Natural killer cell treated with Interleukin-12 subunit alpha and Interleukin-12 subunit beta and Interleukin-15 and Interleukin-18, amount 100 ng/mL, for 72 hours (primary cell): ENCODE measurements around the gene SNTG2. TPM values are rescaled to one million over a fixed set of nuclear protein-coding genes. Genes with fewer than 3 reads are reported as not detected.

Experiments
- ATAC-seq, 2 donors: fragments of 150-1000 bp; cut with Tn5 transposase in 1 of 2; sonication (Bioruptor Pico), chemical (Tn5 transposase) in 1 of 2; 2 replicates each; pipeline ENCODE4 v1.10.0; 2021
- DNase-seq: peaks from one replicate; pipeline ENCODE4 v3.0.0; 2022; ENCODE audit warnings: low spot score
- H3K27ac Mint-ChIP-seq, 2 donors: 1 replicate in 1 of 2; 2 replicates in 1 of 2; pipeline ENCODE4 v1.8.0; 2022; ENCODE audit warnings: mixed read lengths in 2 of 2, mild to moderate bottlenecking in 1 of 2, moderate library complexity in 1 of 2
- H3K27me3 Mint-ChIP-seq, 2 donors: 1 replicate in 1 of 2; 2 replicates in 1 of 2; pipeline ENCODE4 v1.8.0; 2022; ENCODE audit warnings: mixed read lengths in 2 of 2
- H3K36me3 Mint-ChIP-seq: one replicate; pipeline ENCODE4 v1.8.0; 2022; ENCODE audit warnings: mixed read lengths
- H3K4me1 Mint-ChIP-seq, 2 donors: 1 replicate in 1 of 2; 2 replicates in 1 of 2; pipeline ENCODE4 v1.8.0; 2022; ENCODE audit warnings: low read depth in 2 of 2, mixed read lengths in 2 of 2, mild to moderate bottlenecking in 1 of 2
- H3K4me3 Mint-ChIP-seq: one replicate; pipeline ENCODE4 v1.8.0; 2022; ENCODE audit warnings: mixed read lengths
- H3K9me3 Mint-ChIP-seq: 2 replicates; pipeline ENCODE4 v1.8.0; 2022; ENCODE audit warnings: mixed read lengths
- total RNA-seq, 2 donors: library from RNA; stranded (reverse); gene quantifications; one replicate each; pipeline ENCODE4 v1.2.3, GENCODE V29; 2022

SNTG2 gene
- total RNA-seq, 2 donors from 2014 or later = 0.31 TPM; not detected in 1

GRCh38 chr2:1187189-1187588 is 236.5 kb downstream of the SNTG2 start:
- peaks cover 4% of the 10 kb centered on the region for H3K9me3 Mint-ChIP-seq
- peaks cover 8 to 16% of the 10 kb centered on the region in 2 donors for H3K27me3 Mint-ChIP-seq
- no peaks in the 10 kb centered on the region for H3K36me3 Mint-ChIP-seq
- ATAC-seq = no peak
- H3K27ac Mint-ChIP-seq = no peak overlapping the region
- no peaks in the 10 kb centered on the region for H3K4me1 Mint-ChIP-seq
- no peak overlapping the region for H3K4me3 Mint-ChIP-seq
- DNase-seq = no peak

GRCh38 chr2:1192121-1192520 is 241.5 kb downstream of the SNTG2 start:
- no peak overlapping the region for H3K4me3 Mint-ChIP-seq
- no peak for DNase-seq
- peaks cover 12% of the 10 kb centered on the region for H3K9me3 Mint-ChIP-seq
- no peak overlapping the region for H3K27ac Mint-ChIP-seq
- no peak for ATAC-seq
- H3K4me1 Mint-ChIP-seq = no peaks in the 10 kb centered on the region
- peaks cover 14% of the 10 kb centered on the region for H3K36me3 Mint-ChIP-seq
- H3K27me3 Mint-ChIP-seq = peaks cover 8 to 10% of the 10 kb centered on the region in 2 donors

GRCh38 chr2:1193801-1194200 is 243.2 kb downstream of the SNTG2 start:
- H3K4me1 Mint-ChIP-seq = no peaks in the 10 kb centered on the region
- ATAC-seq (no peak), DNase-seq (no peak)
- peaks cover 15% of the 10 kb centered on the region for H3K9me3 Mint-ChIP-seq
- peaks cover 14% of the 10 kb centered on the region for H3K36me3 Mint-ChIP-seq
- no peak overlapping the region for H3K4me3 Mint-ChIP-seq
- peaks cover 3 to 12% of the 10 kb centered on the region in 2 donors for H3K27me3 Mint-ChIP-seq
- H3K27ac Mint-ChIP-seq = no peak overlapping the region

GRCh38 chr2:1203772-1204171 is 253.1 kb downstream of the SNTG2 start:
- H3K9me3 Mint-ChIP-seq = peaks cover 6% of the 10 kb centered on the region
- ATAC-seq (no peak), DNase-seq (no peak)
- H3K4me3 Mint-ChIP-seq = no peak overlapping the region
- H3K36me3 Mint-ChIP-seq = peaks cover 5% of the 10 kb centered on the region
- H3K27me3 Mint-ChIP-seq = peaks cover 22 to 26% of the 10 kb centered on the region in 2 donors
- H3K27ac Mint-ChIP-seq = no peak overlapping the region
- H3K4me1 Mint-ChIP-seq = no peaks in the 10 kb centered on the region

GRCh38 chr2:1205853-1206252 is 255.2 kb downstream of the SNTG2 start:
- no peak for DNase-seq
- no peaks in the 10 kb centered on the region for H3K4me1 Mint-ChIP-seq
- peaks cover 18 to 27% of the 10 kb centered on the region in 2 donors for H3K27me3 Mint-ChIP-seq
- H3K36me3 Mint-ChIP-seq = peaks cover 5% of the 10 kb centered on the region
- H3K4me3 Mint-ChIP-seq = no peak overlapping the region
- H3K27ac Mint-ChIP-seq = no peak overlapping the region
- H3K9me3 Mint-ChIP-seq = peaks cover 6% of the 10 kb centered on the region
- ATAC-seq = no peak

- H3K27me3 Mint-ChIP-seq = peaks cover 7 to 15% of the 10 kb centered on the region in 2 donors
- H3K27ac Mint-ChIP-seq = no peak overlapping the region
- no peaks in the 10 kb centered on the region for H3K36me3 Mint-ChIP-seq
- H3K4me1 Mint-ChIP-seq = no peaks in the 10 kb centered on the region
- no peaks in the 10 kb centered on the region for H3K9me3 Mint-ChIP-seq
- ATAC-seq = peak in 1 of 2 donors; percentile 52
- no peak overlapping the region for H3K4me3 Mint-ChIP-seq
- no peak for DNase-seq
These were observed 257.4 kb downstream of the SNTG2 start for GRCh38 chr2:1207962-1208510.

GRCh38 chr2:1208522-1208921 is 257.9 kb downstream of the SNTG2 start:
- H3K4me3 Mint-ChIP-seq = no peak overlapping the region

GRCh38 chr2:1209246-1209645 is 258.6 kb downstream of the SNTG2 start:
- Mint-ChIP-seq H3K27ac (no peak overlapping the region), H3K36me3 (no peaks in the 10 kb centered on the region), H3K27me3 (peaks cover 9 to 11% of the 10 kb centered on the region in 2 donors), H3K4me3 (no peak overlapping the region), H3K9me3 (no peaks in the 10 kb centered on the region), H3K4me1 (no peaks in the 10 kb centered on the region)
- ATAC-seq (no peak), DNase-seq (no peak)

More at GRCh38 chr2:1208522-1208921, 257.9 kb downstream of the SNTG2 start:
- no peaks in the 10 kb centered on the region for H3K9me3 Mint-ChIP-seq
- no peak overlapping the region for H3K27ac Mint-ChIP-seq
- no peaks in the 10 kb centered on the region for H3K36me3 Mint-ChIP-seq
- ATAC-seq = no peak
- H3K27me3 Mint-ChIP-seq = peaks cover 7 to 15% of the 10 kb centered on the region in 2 donors
- H3K4me1 Mint-ChIP-seq = no peaks in the 10 kb centered on the region
- DNase-seq = no peak

- DNase-seq (no peak), ATAC-seq (no peak)
- Mint-ChIP-seq H3K4me1 (no peaks in the 10 kb centered on the region), H3K27me3 (peaks cover 11 to 17% of the 10 kb centered on the region in 2 donors), H3K9me3 (no peaks in the 10 kb centered on the region), H3K36me3 (peaks cover 4% of the 10 kb centered on the region), H3K4me3 (no peak overlapping the region), H3K27ac (no peak overlapping the region)
These were observed 259.1 kb downstream of the SNTG2 start for GRCh38 chr2:1209761-1210160.

- peak in 1 of 2 donors; percentile 33 for ATAC-seq
- no peak for DNase-seq
- H3K9me3 Mint-ChIP-seq = no peaks in the 10 kb centered on the region
- H3K36me3 Mint-ChIP-seq = peaks cover 5% of the 10 kb centered on the region
- no peak overlapping the region for H3K4me3 Mint-ChIP-seq
- no peaks in the 10 kb centered on the region for H3K4me1 Mint-ChIP-seq
- H3K27ac Mint-ChIP-seq = no peak overlapping the region
- peaks cover 11 to 19% of the 10 kb centered on the region in 2 donors for H3K27me3 Mint-ChIP-seq
These were observed 259.7 kb downstream of the SNTG2 start for GRCh38 chr2:1210352-1210751.

- H3K4me3 Mint-ChIP-seq = no peak overlapping the region
- DNase-seq (no peak), ATAC-seq (no peak)
- no peaks in the 10 kb centered on the region for H3K36me3 Mint-ChIP-seq
- H3K27me3 Mint-ChIP-seq = peaks cover 3 to 6% of the 10 kb centered on the region in 2 donors
- peaks cover 0 to 5% of the 10 kb centered on the region in 2 donors for H3K4me1 Mint-ChIP-seq
- no peak overlapping the region for H3K27ac Mint-ChIP-seq
- no peaks in the 10 kb centered on the region for H3K9me3 Mint-ChIP-seq
These were observed 269.4 kb downstream of the SNTG2 start for GRCh38 chr2:1219901-1220573.

- no peaks in the 10 kb centered on the region for H3K36me3 Mint-ChIP-seq
- no peak for DNase-seq
- H3K4me3 Mint-ChIP-seq = no peak overlapping the region
- ATAC-seq = no peak
- H3K27ac Mint-ChIP-seq = no peak overlapping the region
- peaks cover 0 to 5% of the 10 kb centered on the region in 2 donors for H3K4me1 Mint-ChIP-seq
- no peaks in the 10 kb centered on the region for H3K9me3 Mint-ChIP-seq
- H3K27me3 Mint-ChIP-seq = peaks cover 3 to 6% of the 10 kb centered on the region in 2 donors
These were observed 271.4 kb downstream of the SNTG2 start for GRCh38 chr2:1222056-1222455.

- H3K4me3 Mint-ChIP-seq = no peak overlapping the region
- DNase-seq = no peak
- H3K27me3 Mint-ChIP-seq = no peaks in the 10 kb centered on the region
- H3K9me3 Mint-ChIP-seq = no peaks in the 10 kb centered on the region
- no peaks in the 10 kb centered on the region for H3K36me3 Mint-ChIP-seq
- no peak for ATAC-seq
- no peak overlapping the region for H3K27ac Mint-ChIP-seq
- peaks cover 0 to 5% of the 10 kb centered on the region in 2 donors for H3K4me1 Mint-ChIP-seq
These were observed 273.1 kb downstream of the SNTG2 start for GRCh38 chr2:1223791-1224190.

GRCh38 chr2:1224901-1225300 is 274.3 kb downstream of the SNTG2 start:
- H3K27ac Mint-ChIP-seq = no peak overlapping the region
- H3K4me3 Mint-ChIP-seq = no peak overlapping the region
- H3K9me3 Mint-ChIP-seq = no peaks in the 10 kb centered on the region
- ATAC-seq (no peak), DNase-seq (no peak)
- H3K27me3 Mint-ChIP-seq = no peaks in the 10 kb centered on the region
- peaks cover 0 to 5% of the 10 kb centered on the region in 2 donors for H3K4me1 Mint-ChIP-seq
- no peaks in the 10 kb centered on the region for H3K36me3 Mint-ChIP-seq
